ENCODE measurements around the gene NDUFB7. TPM values are rescaled to one million over a fixed set of nuclear protein-coding genes. Genes with fewer than 3 reads are reported as not detected.

The NDUFB7 gene
- total RNA-seq, 1 experiment from 2014 or later: 1,095 TPM

- POLR2A ChIA-PET (ENCODE audit: unreplicated experiment): no interaction called here
- Histone ChIP-seq H2AFZ (ENCODE audit: low read length) (no peak overlapping the region), H3K27me3 (ENCODE audit: low read length) (no peaks in the 10 kb centered on the region), H3K27ac (ENCODE audit: low read length) (no peak overlapping the region), H3K4me3 (ENCODE audit: low read length) (no peak overlapping the region), H3K36me3 (ENCODE audit: low read depth, low read length) (no peaks in the 10 kb centered on the region; the same call in 1 of the 2 replicates), H3K79me2 (ENCODE audit: low read length) (peaks cover 67% of the 10 kb centered on the region), H3K9ac (ENCODE audit: low read length) (no peak overlapping the region), H3K9me2 (replicated peaks; ENCODE audit: low read length) (no peaks in the 10 kb centered on the region), H4K20me1 (ENCODE audit: low read length) (no peaks in the 10 kb centered on the region), H3K4me1 (ENCODE audit: insufficient read depth, low read length) (peaks cover 3% of the 10 kb centered on the region), H3K9me3 (ENCODE audit: low read length) (no peaks in the 10 kb centered on the region), H3F3A (ENCODE audit: low read length, unreplicated experiment) (no peaks in the 10 kb centered on the region), H3K4me2 (ENCODE audit: low read length) (no peak overlapping the region)
- intact Hi-C loops (cut with micrococcal nuclease): no loop called here
- CTCF ChIA-PET: no interaction called here
- BruUV-seq (replicated peaks): no TSS peak
- ATAC-seq: no peak
- DNase-seq: no peak
- TF ChIP-seq EZH2phosphoT487 (IDR thresholded peaks at IDR 0.05; ENCODE audit: borderline replicate concordance, low read length): no peak
- no peak for TF ChIP-seq EZH2 (IDR thresholded peaks at IDR 0.05; ENCODE audit: low read length, unreplicated experiment)
- TF ChIP-seq, protein P1, sequence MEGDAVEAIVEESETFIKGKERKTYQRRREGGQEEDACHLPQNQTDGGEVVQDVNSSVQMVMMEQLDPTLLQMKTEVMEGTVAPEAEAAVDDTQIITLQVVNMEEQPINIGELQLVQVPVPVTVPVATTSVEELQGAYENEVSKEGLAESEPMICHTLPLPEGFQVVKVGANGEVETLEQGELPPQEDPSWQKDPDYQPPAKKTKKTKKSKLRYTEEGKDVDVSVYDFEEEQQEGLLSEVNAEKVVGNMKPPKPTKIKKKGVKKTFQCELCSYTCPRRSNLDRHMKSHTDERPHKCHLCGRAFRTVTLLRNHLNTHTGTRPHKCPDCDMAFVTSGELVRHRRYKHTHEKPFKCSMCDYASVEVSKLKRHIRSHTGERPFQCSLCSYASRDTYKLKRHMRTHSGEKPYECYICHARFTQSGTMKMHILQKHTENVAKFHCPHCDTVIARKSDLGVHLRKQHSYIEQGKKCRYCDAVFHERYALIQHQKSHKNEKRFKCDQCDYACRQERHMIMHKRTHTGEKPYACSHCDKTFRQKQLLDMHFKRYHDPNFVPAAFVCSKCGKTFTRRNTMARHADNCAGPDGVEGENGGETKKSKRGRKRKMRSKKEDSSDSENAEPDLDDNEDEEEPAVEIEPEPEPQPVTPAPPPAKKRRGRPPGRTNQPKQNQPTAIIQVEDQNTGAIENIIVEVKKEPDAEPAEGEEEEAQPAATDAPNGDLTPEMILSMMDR (conservative IDR thresholded peaks at IDR 0.05; ENCODE audit: low read depth, low read length): no peak
Observed at GRCh38 chr19:14544977-14545715, 26.7 kb downstream of the NDUFB7 start.

GRCh38 chr19:14544047-14544446, 27.8 kb downstream of the NDUFB7 start:
- no peak overlapping the region for H2AFZ ChIP-seq (ENCODE audit: low read length)
- DNase-seq (peak; percentile 30), ATAC-seq (0 out of 2 replicates have a peak, but pooled peaks have one; percentile 29)
- H3K9me2 ChIP-seq (replicated peaks; ENCODE audit: low read length): no peaks in the 10 kb centered on the region
- H3K27me3 ChIP-seq (ENCODE audit: low read length): no peaks in the 10 kb centered on the region
- ChIA-PET CTCF (no interaction called here), POLR2A (ENCODE audit: unreplicated experiment) (interaction anchor here (0.7 kb wide), 1 partner anchor 13 kb away, joined by 3 read pairs; no protein-coding TSS in a partner anchor)
- H3K36me3 ChIP-seq (ENCODE audit: low read depth, low read length): peaks cover 4% of the 10 kb centered on the region; the same call in 1 of the 2 replicates
- intact Hi-C loops (cut with micrococcal nuclease): no loop called here
- no peaks in the 10 kb centered on the region for H4K20me1 ChIP-seq (ENCODE audit: low read length)
- no TSS peak for BruUV-seq (replicated peaks)
- H3K4me1 ChIP-seq (ENCODE audit: insufficient read depth, low read length): no peaks in the 10 kb centered on the region
- H3K9ac ChIP-seq (ENCODE audit: low read length): no peak overlapping the region
- H3K4me3 ChIP-seq (ENCODE audit: low read length): no peak overlapping the region
- H3F3A ChIP-seq (ENCODE audit: low read length, unreplicated experiment): no peaks in the 10 kb centered on the region
- H3K27ac ChIP-seq (ENCODE audit: low read length): no peak overlapping the region
- H3K4me2 ChIP-seq (ENCODE audit: low read length): no peak overlapping the region
- peaks cover 70% of the 10 kb centered on the region for H3K79me2 ChIP-seq (ENCODE audit: low read length)
- H3K9me3 ChIP-seq (ENCODE audit: low read length): no peaks in the 10 kb centered on the region
- TF ChIP-seq, protein P1 (conservative IDR thresholded peaks at IDR 0.05; ENCODE audit: low read depth, low read length): no peak
- TF ChIP-seq EZH2phosphoT487 (IDR thresholded peaks at IDR 0.05; ENCODE audit: borderline replicate concordance, low read length): no peak
- TF ChIP-seq EZH2 (IDR thresholded peaks at IDR 0.05; ENCODE audit: low read length, unreplicated experiment): no peak

Data from PC-3 (cell line).